Naive thymus-derived CD4-positive, alpha-beta T cell (primary cell): ENCODE results near the gene ACSS1. TPM values are rescaled to one million over a fixed set of nuclear protein-coding genes. Genes with fewer than 3 reads are reported as not detected.
A peak's percentile ranks its signal among the peaks of the same experiment; 100 is the strongest.

Source experiments
- ATAC-seq: fragments of 150-1000 bp; cut with Tn5 transposase; 2 replicates; pipeline ENCODE4 v1.10.0; 2021; ENCODE audit warnings: mild to moderate bottlenecking, moderate library complexity
- CTCF ChIA-PET: fragments of 350-600 bp; sonication (Branson Sonifier 250); formaldehyde crosslinking; loops from one replicate; lab custom pipeline; 2021; ENCODE audit warnings: antibody characterized with exemption; lab: Charles Lee
- POLR2A ChIA-PET: fragments of 350-600 bp; sonication (Branson Sonifier 250); formaldehyde crosslinking; loops from one replicate; lab custom pipeline; 2021; ENCODE audit warnings: antibody characterized with exemption, inconsistent platforms; lab: Charles Lee
- DNase-seq, 9 donors: peaks; one replicate each; pipeline versions ENCODE4 v3.0.0 to v3.0.0-alpha.2; 2020 to 2022; ENCODE audit warnings: mixed read lengths in 1 of 9
- H3K27ac ChIP-seq: one replicate; pipeline ENCODE4 v1.7.0; 2013; ENCODE audit warnings: mild to moderate bottlenecking, low read depth, low read length, moderate library complexity
- H3K27me3 ChIP-seq, 2 donors: one replicate each; pipeline ENCODE4 v1.7.0; 2013; ENCODE audit warnings: low read length in 2 of 2, mild to moderate bottlenecking in 2 of 2, moderate library complexity in 2 of 2; ENCODE audit not compliant: control insufficient read depth in 2 of 2, insufficient read depth in 2 of 2
- H3K36me3 ChIP-seq, 3 experiments: 1 replicate in 2 of 3; 2 replicates in 1 of 3; pipeline ENCODE4 v1.7.0; 2013; ENCODE audit warnings: low read length in 3 of 3, mild to moderate bottlenecking in 3 of 3, moderate library complexity in 1 of 3; ENCODE audit not compliant: insufficient read depth in 3 of 3, control insufficient read depth in 2 of 3
- H3K4me1 ChIP-seq, 2 donors: one replicate each; pipeline ENCODE4 v1.7.0; 2013; ENCODE audit warnings: low read length in 2 of 2, mild to moderate bottlenecking in 2 of 2, moderate library complexity in 1 of 2; ENCODE audit not compliant: control insufficient read depth in 2 of 2, insufficient read depth in 2 of 2
- H3K4me3 ChIP-seq: 2 replicates; pipeline ENCODE4 v1.7.0; 2013; ENCODE audit warnings: mild to moderate bottlenecking, low read length
- H3K9me3 ChIP-seq, 3 experiments: 1 replicate in 2 of 3; 2 replicates in 1 of 3; pipeline ENCODE4 v1.7.0; 2013; ENCODE audit warnings: low read length in 3 of 3; ENCODE audit not compliant: control insufficient read depth in 2 of 3
- H3K27ac Mint-ChIP-seq, 9 donors: one replicate each; pipeline ENCODE4 v1.8.0; 2020 to 2022; ENCODE audit warnings: mixed read lengths in 9 of 9, mild to moderate bottlenecking in 8 of 9, moderate library complexity in 5 of 9, inconsistent platforms in 2 of 9
- H3K27me3 Mint-ChIP-seq, 5 donors: one replicate each; pipeline ENCODE4 v1.8.0; 2021 to 2022; ENCODE audit warnings: mixed read lengths in 5 of 5, mild to moderate bottlenecking in 1 of 5
- H3K36me3 Mint-ChIP-seq, 5 donors: one replicate each; pipeline ENCODE4 v1.8.0; 2020 to 2022; ENCODE audit warnings: mixed read lengths in 5 of 5, mild to moderate bottlenecking in 3 of 5, inconsistent platforms in 1 of 5
- H3K4me1 Mint-ChIP-seq, 7 donors: one replicate each; pipeline ENCODE4 v1.8.0; 2020 to 2022; ENCODE audit warnings: mixed read lengths in 7 of 7, mild to moderate bottlenecking in 3 of 7, inconsistent platforms in 1 of 7
- H3K4me3 Mint-ChIP-seq, 10 donors: one replicate each; pipeline ENCODE4 v1.8.0; 2020 to 2022; ENCODE audit warnings: mild to moderate bottlenecking in 10 of 10, mixed read lengths in 10 of 10, moderate library complexity in 6 of 10, inconsistent platforms in 2 of 10
- H3K9me3 Mint-ChIP-seq, 11 donors: one replicate each; pipeline ENCODE4 v1.8.0; 2020 to 2022; ENCODE audit warnings: mixed read lengths in 11 of 11, mild to moderate bottlenecking in 4 of 11, inconsistent platforms in 1 of 11, moderate library complexity in 1 of 11
- intact Hi-C, 2 donors: fragments of 100-400 bp; cut with micrococcal nuclease; formaldehyde crosslinking; loops; one replicate each; pipeline ENCODE4 v1.15.1; 2023
- polyA plus RNA-seq, 2 donors: library from polyadenylated mRNA; unstranded; fragments of 300-500 nt; fragmentation: Illumina TruSeq; gene quantifications; one replicate each; pipeline ENCODE4 v1.2.3, GENCODE V29; 2021
- total RNA-seq, 6 experiments: library from RNA in 5 of 6; stranded (reverse) in 5 of 6; gene quantifications; 1 replicate in 5 of 6; 2 replicates in 1 of 6; pipeline ENCODE4 v1.2.3 and lab custom pipeline; 2021 to 2026

ACSS1 gene
- total and polyA plus RNA-seq, 7 experiments from 2014 or later, result 33.1 to 51.7 (median 39.7) TPM

- H3K27ac Mint-ChIP-seq, result peak within 1 kb of the TSS in 1 of 9 donors; percentile 48
- intact Hi-C loops, result loop anchor here (1.0 to 5.0 kb wide), 2 partner anchors 8 to 115 kb away; partner anchors contain the start of gene ENTPD6 (in 1 of the 2)
- DNase-seq, result no peak
Observed at GRCh38 chr20:25081730-25082497, 24.0 kb upstream of the ACSS1 start, which contains the start of gene VSX1. Gene VSX1 (minus strand): TSS chr20:25082141. CDS start chr20:25082096, 45 bp downstream.

GRCh38 chr20:25081065-25081729 is 23.3 kb upstream of the ACSS1 start:
- Histone ChIP-seq H3K4me3 (no peak overlapping the region), H3K27me3 (peaks cover 23 to 25% of the 10 kb centered on the region in 2 donors), H3K4me1 (peaks cover 14 to 21% of the 10 kb centered on the region in 2 donors), H3K36me3 (no peaks in the 10 kb centered on the region), H3K9me3 (no peaks in the 10 kb centered on the region), H3K27ac (no peak overlapping the region)
- intact Hi-C loops, result loop anchor here (1.0 to 5.0 kb wide), 2 partner anchors 9 to 116 kb away; partner anchors contain the start of gene ENTPD6 (in 1 of the 2)
- H3K9me3 Mint-ChIP-seq, result peaks cover 0 to 9% (median 0%) of the 10 kb centered on the region in 11 donors
- peaks cover 67 to 88% (median 74%) of the 10 kb centered on the region in 5 donors for H3K27me3 Mint-ChIP-seq
- H3K4me1 Mint-ChIP-seq, result peaks cover 11 to 37% (median 27%) of the 10 kb centered on the region in 7 donors
- ChIA-PET POLR2A (interaction anchor here (0.6 to 1.4 kb wide), 2 partner anchors 9 to 114 kb away, joined by 3 to 5 read pairs; no protein-coding TSS in a partner anchor), CTCF (no interaction called here)
- peaks cover 0 to 8% (median 0%) of the 10 kb centered on the region in 5 donors for H3K36me3 Mint-ChIP-seq
- no peak overlapping the region for H3K27ac Mint-ChIP-seq
- ATAC-seq (peak; percentile 64), DNase-seq (peak in 6 of 9 donors; percentile 20 to 63 (median 49))
- peak overlapping the region in 4 of 10 donors; percentile 19 to 35 (median 24) for H3K4me3 Mint-ChIP-seq

More at GRCh38 chr20:25081730-25082497, 24.0 kb upstream of the ACSS1 start, which contains the start of gene VSX1:
- H3K9me3 ChIP-seq, result no peaks in the 10 kb centered on the region
- ChIA-PET CTCF (no interaction called here), POLR2A (interaction anchor here (0.6 kb wide), 1 partner anchor 113 kb away, joined by 3 read pairs; no protein-coding TSS in a partner anchor)
- Mint-ChIP-seq H3K9me3 (peaks cover 0 to 8% (median 0%) of the 10 kb centered on the region in 11 donors), H3K27me3 (peaks cover 68 to 90% (median 73%) of the 10 kb centered on the region in 5 donors), H3K36me3 (peaks cover 0 to 8% (median 0%) of the 10 kb centered on the region in 5 donors), H3K4me3 (peak within 1 kb of the TSS in 8 of 10 donors; percentile 27 to 82 (median 52)), H3K4me1 (peaks cover 11 to 40% (median 27%) of the 10 kb centered on the region in 7 donors)
- H3K27ac ChIP-seq, result no peak within 1 kb of the TSS
- peaks cover 23 to 25% of the 10 kb centered on the region in 2 donors for H3K27me3 ChIP-seq
- peaks cover 14 to 21% of the 10 kb centered on the region in 2 donors for H3K4me1 ChIP-seq
- H3K36me3 ChIP-seq, result no peaks in the 10 kb centered on the region
- H3K4me3 ChIP-seq, result no peak within 1 kb of the TSS
- ATAC-seq, result no peak

- ChIA-PET CTCF (no interaction called here), POLR2A (interaction anchor here (1.1 kb wide), 1 partner anchor 12 kb away, joined by 5 read pairs; no protein-coding TSS in a partner anchor)
- Mint-ChIP-seq H3K4me3 (peak overlapping the region in 1 of 10 donors; percentile 43), H3K36me3 (peaks cover 0 to 8% (median 0%) of the 10 kb centered on the region in 5 donors), H3K27me3 (peaks cover 58 to 87% (median 69%) of the 10 kb centered on the region in 5 donors), H3K9me3 (peaks cover 0 to 9% (median 0%) of the 10 kb centered on the region in 11 donors), H3K4me1 (peaks cover 9 to 24% (median 18%) of the 10 kb centered on the region in 7 donors), H3K27ac (no peak overlapping the region)
- H3K27ac ChIP-seq, result no peak overlapping the region
- ATAC-seq, result no peak
- H3K4me3 ChIP-seq, result no peak overlapping the region
- no peaks in the 10 kb centered on the region for H3K9me3 ChIP-seq
- H3K36me3 ChIP-seq, result no peaks in the 10 kb centered on the region
- peaks cover 10 to 14% of the 10 kb centered on the region in 2 donors for H3K4me1 ChIP-seq
- DNase-seq, result no peak
- intact Hi-C loops, result no loop called here
- H3K27me3 ChIP-seq, result peaks cover 16 to 24% of the 10 kb centered on the region in 2 donors
Observed at GRCh38 chr20:25079171-25079570, 21.2 kb upstream of the ACSS1 start.

GRCh38 chr20:25078662-25079061 is 20.7 kb upstream of the ACSS1 start:
- Mint-ChIP-seq H3K36me3 (peaks cover 0 to 8% (median 0%) of the 10 kb centered on the region in 5 donors), H3K27ac (peak overlapping the region in 1 of 9 donors; percentile 21), H3K27me3 (peaks cover 53 to 82% (median 66%) of the 10 kb centered on the region in 5 donors), H3K9me3 (peaks cover 0 to 9% (median 0%) of the 10 kb centered on the region in 11 donors), H3K4me3 (no peak overlapping the region), H3K4me1 (peaks cover 5 to 19% (median 13%) of the 10 kb centered on the region in 7 donors)
- Histone ChIP-seq H3K4me3 (no peak overlapping the region), H3K36me3 (no peaks in the 10 kb centered on the region), H3K27me3 (peaks cover 11 to 19% of the 10 kb centered on the region in 2 donors), H3K9me3 (no peaks in the 10 kb centered on the region), H3K27ac (no peak overlapping the region), H3K4me1 (peaks cover 6 to 10% of the 10 kb centered on the region in 2 donors)
- ChIA-PET POLR2A (interaction anchor here (1.1 kb wide), 1 partner anchor 12 kb away, joined by 5 read pairs; no protein-coding TSS in a partner anchor), CTCF (no interaction called here)
- DNase-seq (no peak), ATAC-seq (no peak)
- intact Hi-C loops, result no loop called here

GRCh38 chr20:25077610-25078169 is 19.8 kb upstream of the ACSS1 start:
- peaks cover 7 to 15% of the 10 kb centered on the region in 2 donors for H3K27me3 ChIP-seq
- intact Hi-C loops, result no loop called here
- H3K9me3 ChIP-seq, result no peaks in the 10 kb centered on the region
- no peak for DNase-seq
- Mint-ChIP-seq H3K4me1 (peaks cover 3 to 13% (median 5%) of the 10 kb centered on the region in 7 donors), H3K4me3 (no peak overlapping the region), H3K27me3 (peaks cover 48 to 79% (median 65%) of the 10 kb centered on the region in 5 donors), H3K9me3 (peaks cover 0 to 9% (median 0%) of the 10 kb centered on the region in 11 donors), H3K27ac (no peak overlapping the region), H3K36me3 (peaks cover 0 to 8% (median 0%) of the 10 kb centered on the region in 5 donors)
- peak; percentile 38 for ATAC-seq
- H3K36me3 ChIP-seq, result no peaks in the 10 kb centered on the region
- ChIA-PET CTCF (no interaction called here), POLR2A (no interaction called here)
- no peak overlapping the region for H3K27ac ChIP-seq
- no peak overlapping the region for H3K4me3 ChIP-seq
- H3K4me1 ChIP-seq, result peaks cover 0 to under 1% of the 10 kb centered on the region in 2 donors
